HEK293T (cell line): ENCODE data around the gene ZNF627.
"Not testable (repeated sequence)": the region's sequence is repeated elsewhere in the genome, so short reads cannot be mapped to it uniquely, and the experiment has no call there.

Source experiments
- CTCF ChIA-PET: fragments of 350-600 bp; formaldehyde crosslinking; extraction: SDS; loops from one replicate; lab custom pipeline; 2021; ENCODE audit warnings: antibody characterized with exemption, inconsistent platforms; lab: Yijun Ruan, JAX
- POLR2A ChIA-PET: fragments of 350-600 bp; formaldehyde crosslinking; extraction: SDS; loops from one replicate; lab custom pipeline; 2020; ENCODE audit warnings: antibody characterized with exemption, inconsistent platforms; lab: Yijun Ruan, JAX
- DNase-seq: peaks from one replicate; pipeline ENCODE4 v3.0.0; 2012; ENCODE audit warnings: mixed read lengths; ENCODE audit errors: extremely low spot score
- ARNT ChIP-seq: fragments of 450-650 bp; IDR thresholded peaks from 2 replicates; pipeline ENCODE4 v1.6.1; 2017; ENCODE audit warnings: mild to moderate bottlenecking
- BHLHE40 ChIP-seq: fragments of 450-650 bp; IDR thresholded peaks from 2 replicates; pipeline ENCODE4 v1.6.1; 2016; ENCODE audit warnings: mild to moderate bottlenecking, moderate library complexity, borderline replicate concordance
- CTBP1 ChIP-seq: fragments of 450-650 bp; IDR thresholded peaks from 2 replicates; pipeline ENCODE4 v1.6.1; 2016; ENCODE audit warnings: borderline replicate concordance
- ELF4 ChIP-seq: fragments of 450-650 bp; IDR thresholded peaks from 2 replicates; pipeline ENCODE4 v1.6.1; 2017; ENCODE audit warnings: antibody characterized with exemption
- FOXA1 ChIP-seq: fragments of 450-650 bp; IDR thresholded peaks from 2 replicates; pipeline ENCODE4 v1.6.1; 2016; ENCODE audit warnings: mild to moderate bottlenecking
- FOXK2 ChIP-seq: fragments of 450-650 bp; IDR thresholded peaks from 2 replicates; pipeline ENCODE4 v1.6.1; 2016; ENCODE audit warnings: mild to moderate bottlenecking
- FOXM1 ChIP-seq: fragments of 450-650 bp; IDR thresholded peaks from 2 replicates; pipeline ENCODE4 v1.6.1; 2017; ENCODE audit warnings: mild to moderate bottlenecking, borderline replicate concordance
- HDGF ChIP-seq: fragments of 450-650 bp; IDR thresholded peaks from 2 replicates; pipeline ENCODE4 v1.6.1; 2017; ENCODE audit warnings: antibody characterized with exemption, borderline replicate concordance
- L3MBTL2 ChIP-seq: fragments of 450-650 bp; conservative IDR thresholded peaks from 2 replicates; pipeline ENCODE4 v1.6.1; 2016; ENCODE audit warnings: mild to moderate bottlenecking
- LEF1 ChIP-seq: fragments of 450-650 bp; IDR thresholded peaks from 2 replicates; pipeline ENCODE4 v1.6.1; 2017; ENCODE audit warnings: mild to moderate bottlenecking, borderline replicate concordance
- NFRKB ChIP-seq: fragments of 450-650 bp; IDR thresholded peaks from 2 replicates; pipeline ENCODE4 v1.6.1; 2016; ENCODE audit warnings: mild to moderate bottlenecking, moderate library complexity
- PKNOX1 ChIP-seq: fragments of 450-650 bp; IDR thresholded peaks from 2 replicates; pipeline ENCODE4 v1.6.1; 2016
- SP1 ChIP-seq: fragments of 450-650 bp; IDR thresholded peaks from 2 replicates; pipeline ENCODE4 v1.6.1; 2017
- SUZ12 ChIP-seq: fragments of 450-650 bp; IDR thresholded peaks from 2 replicates; pipeline ENCODE4 v1.6.1; 2016; ENCODE audit warnings: mild to moderate bottlenecking
- TARDBP ChIP-seq: fragments of 450-650 bp; IDR thresholded peaks from 2 replicates; pipeline ENCODE4 v1.6.1; 2016
- ZNF384 ChIP-seq: fragments of 450-650 bp; IDR thresholded peaks from 2 replicates; pipeline ENCODE4 v1.6.1; 2016

The ZNF627 gene

GRCh38 chr19:11587302-11587974 lies 9.8 kb upstream of the ZNF627 start:
- ChIA-PET POLR2A (no interaction called here), CTCF (no interaction called here)
- TF ChIP-seq ARNT (no peak), TARDBP (no peak), NFRKB (no peak), HDGF (no peak), FOXM1 (no peak), BHLHE40 (no peak), FOXK2 (no peak)
- peak; percentile 85 for DNase-seq

GRCh38 chr19:11587975-11588631 lies 9.2 kb upstream of the ZNF627 start:
- DNase-seq, result no peak
- ChIA-PET CTCF (interaction anchor here (0.7 kb wide), 1 partner anchor 52 kb away, joined by 3 read pairs; no protein-coding TSS in a partner anchor), POLR2A (interaction anchor here (1.5 kb wide), 1 partner anchor 29 kb away, joined by 4 read pairs; the partner anchor contains the start of gene ELOF1)
- TF ChIP-seq TARDBP (no peak), FOXM1 (no peak), FOXA1 (no peak), HDGF (no peak), CTBP1 (no peak), LEF1 (no peak), ZNF384 (no peak), SP1 (no peak)

GRCh38 chr19:11594084-11594483 lies 3.2 kb upstream of the ZNF627 start:
- CTCF ChIA-PET, result interaction anchor here (1.0 kb wide), 1 partner anchor 112 kb away, joined by 4 read pairs; no protein-coding TSS in a partner anchor
- POLR2A ChIA-PET, result interaction anchor here (0.7 to 1.0 kb wide), 2 partner anchors 35 to 220 kb away, joined by 3 to 4 read pairs; partner anchors contain the start of genes ELOF1 and ZNF440
- TF ChIP-seq FOXA1 (no peak), ARNT (no peak), SUZ12 (no peak), HDGF (no peak), ZNF384 (no peak), PKNOX1 (no peak), ELF4 (no peak), FOXK2 (no peak), BHLHE40 (no peak), TARDBP (no peak), NFRKB (no peak), SP1 (no peak), LEF1 (no peak), FOXM1 (no peak), L3MBTL2 (no peak), CTBP1 (no peak)
- no peak for DNase-seq

- ChIA-PET POLR2A (interaction anchor here (1.6 kb wide), 1 partner anchor 37 kb away, joined by 7 read pairs; the partner anchor contains the start of gene ELOF1), CTCF (no interaction called here)
- no peak for DNase-seq
- TF ChIP-seq LEF1 (no peak), NFRKB (no peak), BHLHE40 (no peak), ARNT (no peak), CTBP1 (no peak), FOXM1 (no peak), FOXA1 (no peak), ZNF384 (no peak), FOXK2 (no peak), SP1 (no peak), HDGF (no peak), PKNOX1 (no peak), TARDBP (no peak), SUZ12 (no peak), ELF4 (no peak), L3MBTL2 (no peak)
Observed at GRCh38 chr19:11596156-11596555, 1.1 kb upstream of the ZNF627 start.

GRCh38 chr19:11598103-11598483 lies 810 bp downstream of the ZNF627 start:
- ChIA-PET CTCF (no interaction called here), POLR2A (interaction anchor here (0.9 to 1.4 kb wide), 5 partner anchors 11 to 97 kb away, joined by 3 to 7 read pairs (median 3); partner anchors contain the start of gene ECSIT)
- no peak for DNase-seq
- TF ChIP-seq HDGF, result no peak
- no peak for TF ChIP-seq ARNT

GRCh38 chr19:11598746-11599145 lies 1.5 kb downstream of the ZNF627 start:
- TF ChIP-seq CTBP1 (no peak), BHLHE40 (no peak), ZNF384 (no peak), SUZ12 (no peak), SP1 (no peak), FOXA1 (no peak), FOXM1 (no peak), NFRKB (no peak), TARDBP (no peak), FOXK2 (no peak), ARNT (no peak), LEF1 (no peak), HDGF (no peak), PKNOX1 (no peak)
- POLR2A ChIA-PET, result interaction anchor here (1.1 kb wide), 1 partner anchor 40 kb away, joined by 5 read pairs; the partner anchor contains the start of gene ELOF1

GRCh38 chr19:11599704-11600103 lies 2.4 kb downstream of the ZNF627 start:
- DNase-seq, CTCF ChIA-PET: not testable (repeated sequence)
- POLR2A ChIA-PET, result interaction anchor here (1.1 kb wide), 1 partner anchor 41 kb away, joined by 5 read pairs; the partner anchor contains the start of gene ELOF1

More at GRCh38 chr19:11598746-11599145, 1.5 kb downstream of the ZNF627 start:
- DNase-seq, result no peak
- CTCF ChIA-PET, result no interaction called here
